GM13977 (cell line): Measurements from ENCODE around the gene CERS4.
"Not testable (repeated sequence)": the region's sequence is repeated elsewhere in the genome, so short reads cannot be mapped to it uniquely, and the experiment has no call there.

Experiments used
- DNase-seq: peaks from one replicate; pipeline ENCODE4 v3.0.0; 2012; ENCODE audit warnings: low spot score
- in situ Hi-C: fragments of 300-500 bp; cut with MboI; formaldehyde crosslinking; loops from one replicate; pipeline ENCODE4 v1.12.0; 2022; ENCODE audit warnings: low sequenced_read_pairs, low pct_unique_long_range_greater_than_20kb, mixed read lengths, inconsistent platforms; ENCODE audit not compliant: unreplicated experiment
- TF ChIP-seq, protein P1 (sequence below): IDR thresholded peaks from 2 replicates; pipeline ENCODE4 v1.5.1; 2012; ENCODE audit warnings: mild to moderate bottlenecking, control low read depth; ENCODE audit not compliant: insufficient read depth; ENCODE audit errors: extremely low read depth, missing control alignments

Gene CERS4

DNA sequence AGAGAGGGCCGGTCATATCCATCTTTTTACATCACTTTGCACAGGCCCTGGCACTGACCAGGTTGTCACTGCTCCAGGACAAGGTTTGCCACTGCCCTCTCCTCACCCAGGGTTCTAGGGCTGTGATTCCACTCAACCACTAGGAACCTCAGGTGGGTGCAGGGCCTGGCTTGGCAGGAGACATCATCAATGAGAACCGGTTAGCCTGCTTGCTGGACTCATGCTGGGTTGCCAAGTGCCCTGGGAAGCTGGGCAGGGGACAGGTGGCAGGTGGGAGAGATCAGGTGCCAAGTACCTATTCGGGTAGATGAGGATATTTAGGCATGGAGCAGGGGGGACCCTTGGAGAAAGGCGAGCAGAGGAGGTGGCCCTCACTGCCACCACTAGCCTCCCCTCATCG is 4.2 kb upstream of the CERS4 start:
- TF ChIP-seq, protein P1, sequence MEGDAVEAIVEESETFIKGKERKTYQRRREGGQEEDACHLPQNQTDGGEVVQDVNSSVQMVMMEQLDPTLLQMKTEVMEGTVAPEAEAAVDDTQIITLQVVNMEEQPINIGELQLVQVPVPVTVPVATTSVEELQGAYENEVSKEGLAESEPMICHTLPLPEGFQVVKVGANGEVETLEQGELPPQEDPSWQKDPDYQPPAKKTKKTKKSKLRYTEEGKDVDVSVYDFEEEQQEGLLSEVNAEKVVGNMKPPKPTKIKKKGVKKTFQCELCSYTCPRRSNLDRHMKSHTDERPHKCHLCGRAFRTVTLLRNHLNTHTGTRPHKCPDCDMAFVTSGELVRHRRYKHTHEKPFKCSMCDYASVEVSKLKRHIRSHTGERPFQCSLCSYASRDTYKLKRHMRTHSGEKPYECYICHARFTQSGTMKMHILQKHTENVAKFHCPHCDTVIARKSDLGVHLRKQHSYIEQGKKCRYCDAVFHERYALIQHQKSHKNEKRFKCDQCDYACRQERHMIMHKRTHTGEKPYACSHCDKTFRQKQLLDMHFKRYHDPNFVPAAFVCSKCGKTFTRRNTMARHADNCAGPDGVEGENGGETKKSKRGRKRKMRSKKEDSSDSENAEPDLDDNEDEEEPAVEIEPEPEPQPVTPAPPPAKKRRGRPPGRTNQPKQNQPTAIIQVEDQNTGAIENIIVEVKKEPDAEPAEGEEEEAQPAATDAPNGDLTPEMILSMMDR: no peak
- in situ Hi-C loops: no loop called here
- no peak for DNase-seq

DNA sequence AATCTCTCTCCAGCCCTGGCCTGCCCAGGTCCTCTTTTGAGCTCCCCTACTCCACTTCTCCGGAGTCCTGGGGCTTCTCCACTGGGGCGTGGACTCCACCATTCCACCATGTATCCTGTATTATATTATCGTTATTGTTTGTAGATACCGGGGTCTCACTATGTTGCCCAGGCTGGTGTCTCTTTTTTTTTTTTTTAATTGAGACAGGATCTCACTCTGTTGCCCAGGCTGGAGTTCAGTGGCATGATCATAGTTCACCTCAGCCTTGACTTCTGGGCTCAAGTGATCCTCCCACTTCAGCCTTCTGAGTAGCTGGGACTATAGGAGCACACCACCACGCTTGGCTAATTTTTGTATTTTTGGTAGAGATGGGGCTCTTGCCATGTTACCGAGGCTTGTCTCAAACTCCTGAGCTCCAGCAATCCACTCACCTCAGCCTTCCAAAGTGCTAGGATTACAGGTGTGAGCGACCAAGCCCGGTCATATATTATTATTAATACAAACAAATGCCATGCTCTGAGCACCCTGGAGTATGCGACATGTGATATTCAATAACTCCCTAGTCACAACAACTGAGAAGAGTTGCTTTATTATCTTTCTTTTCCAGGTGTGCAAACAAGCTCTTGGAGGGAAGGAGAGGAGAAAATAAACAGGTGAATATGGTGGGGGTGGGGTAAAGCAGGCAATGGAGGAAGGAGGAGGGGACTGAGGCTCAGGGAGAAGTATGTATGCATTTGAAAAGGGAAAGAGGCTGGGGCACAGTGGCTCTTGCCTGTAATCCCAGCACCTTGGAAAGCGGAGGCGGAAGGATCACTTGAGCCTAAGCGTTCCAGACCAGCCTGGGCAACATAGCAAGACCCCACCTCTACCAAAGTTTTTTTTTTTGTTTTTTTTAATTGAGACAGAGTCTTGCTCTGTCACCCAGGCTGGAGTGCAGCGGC is 2.8 kb upstream of the CERS4 start:
- in situ Hi-C loops: no loop called here
- TF ChIP-seq, protein P1: no peak
- DNase-seq: no peak

DNA sequence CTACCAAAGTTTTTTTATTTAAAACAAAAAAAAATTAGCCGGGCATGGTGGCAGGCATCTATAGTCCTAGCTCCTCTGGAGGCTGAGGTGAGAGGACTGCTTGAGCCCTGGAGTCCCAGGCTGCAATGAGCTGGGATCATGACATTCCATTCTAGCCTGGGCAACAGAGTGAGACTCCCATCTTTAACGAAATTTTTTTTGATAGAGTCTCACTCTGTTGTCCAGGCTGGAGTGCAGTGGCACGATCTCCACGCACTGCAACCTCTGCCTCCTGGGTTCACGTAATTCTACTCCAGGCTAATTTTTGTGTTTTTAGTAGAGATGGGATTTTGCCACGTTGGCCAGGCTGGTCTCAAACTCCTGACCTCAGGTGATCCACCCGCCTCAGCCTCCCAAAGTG is 1.8 kb upstream of the CERS4 start:
- in situ Hi-C loops, DNase-seq: not testable (repeated sequence)

DNA sequence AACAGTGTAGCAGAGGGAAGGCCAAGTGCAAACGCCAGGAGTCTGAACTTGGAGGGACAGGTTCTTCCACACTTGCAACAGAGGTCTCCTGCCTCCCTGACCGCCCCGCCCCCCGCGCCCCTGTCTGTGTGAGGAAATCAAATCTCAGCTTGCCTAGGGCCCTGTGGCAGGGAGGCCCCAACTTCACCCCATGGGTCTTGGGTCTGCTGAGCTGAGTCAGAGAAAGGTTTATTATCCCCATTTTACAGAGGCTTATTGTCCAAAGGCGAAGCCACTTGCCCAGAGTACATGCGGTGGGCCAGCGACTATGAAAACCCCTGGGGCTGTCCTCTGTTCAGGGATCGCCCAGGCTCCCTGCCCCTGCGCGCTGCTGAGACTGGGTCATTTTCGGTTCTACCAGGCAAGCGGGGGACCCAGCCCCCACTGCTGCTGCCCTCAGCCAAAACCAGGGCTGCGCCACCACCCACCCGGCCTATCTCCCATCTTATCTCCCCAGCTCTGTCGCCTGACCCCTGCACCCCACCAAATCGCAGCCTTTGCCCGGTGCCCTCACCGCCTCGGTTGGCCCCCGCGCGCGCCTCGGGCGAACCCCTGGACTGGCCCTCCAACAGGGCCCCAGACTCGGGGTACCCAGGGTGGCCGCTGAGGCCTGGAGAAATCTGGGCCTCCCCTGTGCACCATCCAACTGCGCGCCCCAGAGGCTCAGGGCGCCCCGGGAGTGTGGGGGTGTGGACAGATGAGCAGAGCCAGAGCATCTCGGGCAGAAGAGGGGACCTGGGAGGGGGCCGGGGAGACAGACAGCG is 850 bp upstream of the CERS4 start:
- TF ChIP-seq, protein P1: no peak
- in situ Hi-C loops: no loop called here
- peak; percentile 17 for DNase-seq

DNA sequence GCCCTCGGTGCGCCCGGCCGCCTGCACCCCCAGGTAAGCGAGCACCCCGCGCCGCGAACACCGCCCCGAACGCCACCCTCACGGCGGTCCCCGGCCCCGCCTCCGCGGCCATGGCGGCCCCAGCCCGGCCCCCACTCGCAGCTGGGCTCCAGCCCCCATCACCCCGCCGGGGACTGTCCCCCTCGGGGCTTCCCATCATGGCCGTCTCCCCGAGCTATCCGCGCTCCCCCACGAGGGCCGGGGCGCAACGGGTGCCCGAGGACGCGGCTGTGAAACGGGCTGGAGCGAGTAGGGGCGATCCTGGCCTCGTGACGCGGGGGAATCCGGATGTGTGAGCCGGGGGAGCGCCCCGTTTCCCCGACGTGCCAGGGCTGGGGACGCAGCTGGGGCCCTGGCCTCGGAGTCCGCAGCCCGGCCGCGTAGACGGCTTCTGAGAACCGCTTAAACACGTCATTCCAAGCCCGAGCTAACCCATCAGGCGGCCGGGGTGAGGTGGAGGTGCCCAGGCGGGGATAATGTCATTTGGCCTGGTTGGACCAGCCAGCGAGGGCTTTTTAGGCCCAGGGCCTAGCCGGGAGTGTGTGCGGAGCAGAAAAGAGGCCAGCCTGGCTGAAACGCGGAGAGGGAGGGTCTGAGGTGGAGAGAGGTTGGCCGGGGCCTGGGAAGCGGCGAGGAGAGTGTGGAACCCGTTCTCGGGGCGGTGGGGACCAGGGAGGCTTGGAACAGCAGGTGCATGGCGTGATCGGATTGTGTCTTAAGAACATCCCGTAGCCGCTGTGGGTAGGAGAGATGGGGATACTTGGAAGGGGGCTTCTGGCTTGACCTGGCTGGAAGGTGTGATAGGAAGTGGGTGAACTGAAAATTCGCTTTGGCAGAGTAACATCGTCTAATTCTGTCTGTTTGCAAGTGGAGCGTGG is 550 bp downstream of the CERS4 start:
- TF ChIP-seq, protein P1: no peak
- DNase-seq: peak; percentile 95
- in situ Hi-C loops: no loop called here

DNA sequence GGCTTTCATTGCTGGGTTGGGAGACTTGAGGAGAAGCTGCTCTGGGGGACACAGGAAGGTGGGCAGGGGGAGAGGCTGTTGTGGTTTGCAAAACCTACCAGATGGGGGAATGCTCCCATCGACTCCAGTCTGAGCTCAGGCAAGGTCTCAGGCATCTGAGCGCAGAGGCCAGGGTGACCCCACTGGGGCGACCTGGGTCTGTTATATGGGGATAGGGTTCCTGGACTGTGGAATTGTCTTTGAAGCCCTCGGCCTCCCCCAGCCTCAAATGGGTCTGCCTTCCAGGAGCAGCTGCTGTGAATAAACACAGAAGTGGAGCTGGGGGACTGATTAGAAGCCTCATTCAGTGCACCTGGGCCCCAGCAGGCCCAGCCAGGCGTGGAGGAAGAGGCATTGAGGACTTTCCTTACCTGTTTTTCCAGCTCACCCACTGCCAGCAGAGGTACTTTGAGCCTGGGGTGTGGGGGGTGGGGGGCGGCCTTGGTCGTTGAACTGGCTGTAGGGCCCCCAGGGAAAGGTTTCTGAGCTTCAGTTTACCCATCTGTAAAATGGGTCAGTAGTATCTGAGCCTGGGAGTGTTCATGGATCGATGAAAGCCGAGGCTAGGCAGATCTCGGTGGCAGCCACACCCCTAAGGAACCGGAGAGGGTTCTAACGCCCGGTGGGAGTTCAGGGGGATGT is 1.4 kb downstream of the CERS4 start:
- TF ChIP-seq, protein P1: no peak
- DNase-seq: peak; percentile 50
- in situ Hi-C loops: no loop called here
